H1 (cell line): ENCODE measurements around the gene DDX51. TPM values are rescaled to one million over a fixed set of nuclear protein-coding genes. Genes with fewer than 3 reads are reported as not detected.

ENCODE experiments used
- CTCF ChIA-PET: fragments of 300-600 bp; sonication (Branson Sonifier 250); formaldehyde crosslinking; loops from one replicate; lab custom pipeline; 2021; ENCODE audit not compliant: partially characterized antibody; lab: Charles Lee
- POLR2A ChIA-PET: fragments of 300-600 bp; sonication (Branson Sonifier 250); formaldehyde crosslinking; loops from one replicate; lab custom pipeline; 2021; ENCODE audit warnings: inconsistent platforms; ENCODE audit not compliant: partially characterized antibody; lab: Charles Lee
- DNase-seq, 2 experiments: peaks; one replicate each; pipeline versions ENCODE4 v3.0.0 to v3.0.0-alpha.2; 2010 to 2022; ENCODE audit warnings: low spot score in 2 of 2, low read depth in 1 of 2, mixed read lengths in 1 of 2
- FAIRE-seq: peaks from 2 replicates; lab custom pipeline; 2011; peaks lifted over from hg19 to GRCh38; lab: Jason Lieb, UNC
- H2AFZ ChIP-seq: 2 replicates; pipeline ENCODE4 v1.8.1; 2012; ENCODE audit warnings: low read length, inconsistent platforms
- H2AK5ac ChIP-seq: 2 replicates; pipeline ENCODE4 v1.6.1; 2013; ENCODE audit warnings: low read depth, low read length
- H2BK120ac ChIP-seq: replicated peaks from 2 replicates; pipeline ENCODE3; 2013; ENCODE audit warnings: low read depth, low read length, inconsistent platforms
- H2BK12ac ChIP-seq: 2 replicates; pipeline ENCODE4 v1.6.1; 2013; ENCODE audit warnings: low read depth, low read length
- H2BK15ac ChIP-seq: 2 replicates; pipeline ENCODE4 v1.6.1; 2013; ENCODE audit warnings: low read length
- H2BK20ac ChIP-seq: 2 replicates; pipeline ENCODE4 v1.6.1; 2013; ENCODE audit warnings: low read length
- H2BK5ac ChIP-seq: 2 replicates; pipeline ENCODE4 v1.6.1; 2013; ENCODE audit warnings: low read depth, low read length
- H3K14ac ChIP-seq: 2 replicates; pipeline ENCODE4 v1.6.1; 2013; ENCODE audit warnings: inconsistent platforms; ENCODE audit not compliant: insufficient read length
- H3K18ac ChIP-seq: 2 replicates; pipeline ENCODE4 v1.6.1; 2013; ENCODE audit warnings: low read length; ENCODE audit errors: extremely low read depth
- H3K23ac ChIP-seq: 2 replicates; pipeline ENCODE4 v1.6.1; 2013; ENCODE audit warnings: inconsistent platforms; ENCODE audit not compliant: insufficient read length
- H3K23me2 ChIP-seq: 2 replicates; pipeline ENCODE4 v1.6.1; 2013; ENCODE audit warnings: low read depth, low read length
- H3K27ac ChIP-seq: 2 replicates; pipeline ENCODE4 v1.6.1; 2011; ENCODE audit warnings: low read depth, low read length, inconsistent platforms
- H3K27me3 ChIP-seq, 4 experiments: replicated peaks in 1 of 4; 1 replicate in 1 of 4; 2 replicates in 3 of 4; pipeline versions ENCODE4 v1.6.1 to v1.8.1; 2011 to 2013; ENCODE audit warnings: low read length in 3 of 4, mild to moderate bottlenecking in 3 of 4, inconsistent platforms in 2 of 4, mixed read lengths in 2 of 4, moderate library complexity in 1 of 4; ENCODE audit not compliant: control insufficient read depth in 3 of 4, insufficient read depth in 3 of 4; ENCODE audit errors: extremely low read depth in 1 of 4
- H3K36me3 ChIP-seq, 4 experiments: 2 replicates each; pipeline versions ENCODE4 v1.6.1 to v1.8.1; 2011 to 2013; ENCODE audit warnings: mild to moderate bottlenecking in 4 of 4, low read length in 3 of 4, moderate library complexity in 2 of 4, control low read depth in 1 of 4, inconsistent platforms in 1 of 4; ENCODE audit not compliant: insufficient read depth in 4 of 4, control insufficient read depth in 2 of 4
- H3K4ac ChIP-seq: replicated peaks from 2 replicates; pipeline ENCODE3; 2013; ENCODE audit warnings: low read length, low read depth, mixed read lengths, inconsistent platforms; ENCODE audit not compliant: insufficient read length
- H3K4me1 ChIP-seq, 4 experiments: replicated peaks in 1 of 4; 1 replicate in 1 of 4; 2 replicates in 3 of 4; pipeline versions ENCODE4 v1.6.1 to v1.8.1; 2011 to 2013; ENCODE audit warnings: low read length in 3 of 4, inconsistent platforms in 2 of 4, mixed read lengths in 1 of 4; ENCODE audit not compliant: insufficient read depth in 4 of 4, control insufficient read depth in 3 of 4
- H3K4me2 ChIP-seq, 2 experiments: 2 replicates each; pipeline versions ENCODE4 v1.6.1 to v1.8.1; 2011 to 2013; ENCODE audit warnings: low read depth in 2 of 2, low read length in 2 of 2, control low read depth in 1 of 2, inconsistent platforms in 1 of 2, mild to moderate bottlenecking in 1 of 2; ENCODE audit not compliant: insufficient read depth in 1 of 2
- H3K4me3 ChIP-seq, 4 experiments: fragments of 200-600, 300-600 bp in 1 of 4; sonication (generic), shearing (Covaris generic), sonication (Bioruptor Twin) in 1 of 4; 2 replicates each; pipeline versions ENCODE4 v1.5.1 to v1.8.1; 2011 to 2016; ENCODE audit warnings: low read length in 4 of 4, low read depth in 3 of 4, control low read depth in 2 of 4, inconsistent platforms in 2 of 4, mild to moderate bottlenecking in 2 of 4, mixed read lengths in 1 of 4, moderate library complexity in 1 of 4; ENCODE audit not compliant: insufficient read depth in 2 of 4; ENCODE audit errors: extremely low read depth in 1 of 4
- H3K56ac ChIP-seq: replicated peaks from 2 replicates; pipeline ENCODE3; 2013; ENCODE audit warnings: low read depth, mild to moderate bottlenecking, mixed read lengths, low read length, inconsistent platforms; ENCODE audit not compliant: insufficient read length
- H3K79me1 ChIP-seq: 2 replicates; pipeline ENCODE4 v1.6.1; 2013; ENCODE audit warnings: low read depth, low read length, control low read depth
- H3K79me2 ChIP-seq, 2 experiments: 2 replicates each; pipeline versions ENCODE4 v1.6.1 to v1.8.1; 2012 to 2013; ENCODE audit warnings: low read length in 2 of 2, mild to moderate bottlenecking in 2 of 2, inconsistent platforms in 1 of 2; ENCODE audit not compliant: insufficient read depth in 2 of 2, control insufficient read depth in 1 of 2
- H3K9ac ChIP-seq, 4 experiments: replicated peaks in 1 of 4; 1 replicate in 1 of 4; 2 replicates in 3 of 4; pipeline versions ENCODE4 v1.6.1 to v1.8.1; 2011 to 2013; ENCODE audit warnings: low read depth in 3 of 4, low read length in 3 of 4, control low read depth in 2 of 4, mild to moderate bottlenecking in 2 of 4, moderate library complexity in 2 of 4, inconsistent platforms in 1 of 4; ENCODE audit errors: extremely low read depth in 1 of 4
- H3K9me3 ChIP-seq, 2 experiments: 2 replicates each; pipeline versions ENCODE4 v1.6.1 to v1.8.1; 2012 to 2013; ENCODE audit warnings: mild to moderate bottlenecking in 2 of 2, moderate library complexity in 2 of 2, control low read depth in 1 of 2, inconsistent platforms in 1 of 2, low read depth in 1 of 2, low read length in 1 of 2, mixed read lengths in 1 of 2; ENCODE audit not compliant: insufficient read depth in 2 of 2
- H4K20me1 ChIP-seq, 2 experiments: replicated peaks in 1 of 2; 2 replicates each; pipeline versions ENCODE3 to v1.8.1; 2011 to 2013; ENCODE audit warnings: inconsistent platforms in 2 of 2, low read length in 2 of 2, mild to moderate bottlenecking in 1 of 2; ENCODE audit not compliant: insufficient read depth in 2 of 2, control insufficient read depth in 1 of 2
- H4K5ac ChIP-seq: 2 replicates; pipeline ENCODE4 v1.6.1; 2013; ENCODE audit warnings: low read length, low read depth, mixed read lengths, inconsistent platforms; ENCODE audit not compliant: insufficient read length
- H4K8ac ChIP-seq: 2 replicates; pipeline ENCODE4 v1.8.0; 2013; ENCODE audit warnings: mild to moderate bottlenecking, moderate library complexity, low read length, inconsistent platforms; ENCODE audit not compliant: insufficient read depth; ENCODE audit errors: extremely low read depth
- H4K91ac ChIP-seq: replicated peaks from 2 replicates; pipeline ENCODE3; 2013; ENCODE audit warnings: low read length, mixed read lengths, inconsistent platforms; ENCODE audit not compliant: insufficient read length
- HDAC2 ChIP-seq, 2 experiments: fragments of 300-600 bp in 1 of 2; sonication (generic) in 1 of 2; IDR thresholded peaks; 2 replicates each; pipeline ENCODE4 v1.6.1; 2011 to 2012; ENCODE audit warnings: low read depth in 2 of 2, low read length in 2 of 2, mild to moderate bottlenecking in 2 of 2, moderate library complexity in 2 of 2, borderline replicate concordance in 1 of 2, inconsistent platforms in 1 of 2
- SIX5 ChIP-seq: IDR thresholded peaks from 2 replicates; pipeline ENCODE4 v1.6.1; 2011; ENCODE audit warnings: mild to moderate bottlenecking, low read depth, low read length
- WGBS, 2 experiments: shearing (Covaris generic) in 1 of 2; methylation state at CpG; one replicate each; pipeline versions ENCODE4 v1.1.6 to v1.1.7; 2013 to 2015; ENCODE audit warnings: low lambda C conversion rate in 2 of 2, mixed read lengths in 2 of 2, inconsistent platforms in 1 of 2, low coverage in 1 of 2, missing lambda C conversion rate in 1 of 2; ENCODE audit not compliant: insufficient replicate concordance in 2 of 2, insufficient coverage in 1 of 2, insufficient read length in 1 of 2; ENCODE audit errors: extremely low coverage in 1 of 2, missing lambda C conversion rate in 1 of 2; 5-methylcytosine and 5-hydroxymethylcytosine counted together
- polyA plus RNA-seq, 7 experiments: library from polyadenylated mRNA; depleted of rRNA in 3 of 7; stranded (reverse) in 5 of 7; unstranded in 2 of 7; fragments of >200 nt in 5 of 7; fragments of 200-250 nt in 2 of 7; gene quantifications; 1 replicate in 5 of 7; 2 replicates in 1 of 7; 4 replicates in 1 of 7; pipeline versions ENCODE4 v1.2.1 to v1.2.3, GENCODE V29; 2011 to 2013; ENCODE audit warnings: missing spikeins in 2 of 7, mixed read lengths in 2 of 7
- total RNA-seq: library from RNA; stranded (reverse); fragmentation: NEBNext Ultra II Directional; extraction: Animal tissue kit (Norgen Biotek cat#: 25700); gene quantifications from 2 replicates; pipeline ENCODE4 v1.2.1, GENCODE V29; 2021

DDX51 gene
- total and polyA plus RNA-seq, 2 of the 8 experiments (the other 6 are each of a cell fraction or from before 2014, with no cell fraction given): 11.2 to 24.4 TPM

- Histone ChIP-seq H2BK12ac (no peak overlapping the region), H3K56ac (no peak overlapping the region), H3K4ac (no peak overlapping the region), H4K8ac (no peak overlapping the region), H3K4me3 (no peak overlapping the region), H4K91ac (no peak overlapping the region), H3K36me3 (peaks cover 8 to 41% (median 23%) of the 10 kb centered on the region in 4 experiments; a peak in 7 of 8 replicates), H2AFZ (no peak overlapping the region), H3K14ac (no peak overlapping the region), H3K4me2 (no peak overlapping the region), H3K9me3 (peaks cover 3 to 19% of the 10 kb centered on the region in 2 experiments; a peak in 3 of 4 replicates), H2BK20ac (no peak overlapping the region), H2BK15ac (no peak overlapping the region), H3K23me2 (peaks cover 27% of the 10 kb centered on the region), H2AK5ac (no peak overlapping the region), H2BK5ac (no peak overlapping the region), H2BK120ac (no peak overlapping the region), H4K5ac (no peak overlapping the region), H4K20me1 (peaks cover 0 to 29% of the 10 kb centered on the region in 2 experiments), H3K27me3 (no peaks in the 10 kb centered on the region; a peak in 2 of 7 replicates), H3K23ac (no peak overlapping the region), H3K79me2 (peaks cover 0 to 2% of the 10 kb centered on the region in 2 experiments; a peak in 1 of 4 replicates), H3K4me1 (peaks cover 0 to 3% (median 1%) of the 10 kb centered on the region in 4 experiments; a peak in 4 of 7 replicates), H3K18ac (no peak overlapping the region), H3K9ac (no peak overlapping the region), H3K79me1 (peaks cover 10% of the 10 kb centered on the region; the same call in 1 of the 2 replicates), H3K27ac (no peak overlapping the region)
- DNase-seq (no peak), FAIRE-seq (no peak)
- ChIA-PET POLR2A (interaction anchor here (1.1 kb wide), 1 partner anchor 116 kb away, joined by 3 read pairs; no protein-coding TSS in a partner anchor), CTCF (interaction anchor here (1.0 to 1.4 kb wide), 9 partner anchors 8 to 262 kb away, joined by 3 to 10 read pairs (median 4); no protein-coding TSS in a partner anchor)
- no peak for TF ChIP-seq HDAC2 (IDR thresholded peaks at IDR 0.05; ENCODE audit: borderline replicate concordance in 1 of 2, low read depth in 2 of 2, low read length in 2 of 2)
- no peak for TF ChIP-seq SIX5
- WGBS, 2 experiments: 89% methylated on average over 16 of the region's 20 CpGs; no CpG with 5 or more reads in 1 of the 2 experiments
Observed at GRCh38 chr12:132152953-132153352, 8.8 kb upstream of the DDX51 start.
